GM21825 (cell line): ENCODE measurements around the gene CARD10.

Experiments used
- ATAC-seq: cut with Tn5 transposase; IDR thresholded peaks from one replicate; pipeline ENCODE4 v1.9.1; 2021; ENCODE audit warnings: mild to moderate bottlenecking, moderate library complexity; ENCODE audit not compliant: unreplicated experiment

Gene CARD10

GRCh38 chr22:37443977-37444376 lies 75.2 kb downstream of the CARD10 start:
- no peak for ATAC-seq

- ATAC-seq: no peak
Measured at GRCh38 chr22:37443086-37443485, 76.1 kb downstream of the CARD10 start.

- no peak for ATAC-seq
Measured at GRCh38 chr22:37442537-37442936, 76.7 kb downstream of the CARD10 start.

- ATAC-seq: no peak
Measured at GRCh38 chr22:37442135-37442534, 77.1 kb downstream of the CARD10 start.

GRCh38 chr22:37440875-37441274 lies 78.3 kb downstream of the CARD10 start:
- ATAC-seq: no peak
